D721Med (cell line): ENCODE results near the gene ADAM10.
A peak's percentile ranks its signal among the peaks of the same experiment; 100 is the strongest.
"Not testable (repeated sequence)": the region's sequence is repeated elsewhere in the genome, so short reads cannot be mapped to it uniquely, and the experiment has no call there.

ENCODE experiments used
- DNase-seq: peaks from one replicate; pipeline ENCODE4 v3.0.0; 2011; ENCODE audit warnings: low spot score; ENCODE audit not compliant: insufficient read length
- FAIRE-seq: peaks from 2 replicates; lab custom pipeline; 2011; peaks lifted over from hg19 to GRCh38; lab: Jason Lieb, UNC
- TF ChIP-seq, protein P1 (sequence below): IDR thresholded peaks from 2 replicates; pipeline ENCODE4 v1.5.1; 2012; ENCODE audit warnings: mild to moderate bottlenecking, control low read depth; ENCODE audit not compliant: insufficient read depth; ENCODE audit errors: missing control alignments

The ADAM10 gene

GRCh38 chr15:58777107-58777506, 27.6 kb upstream of the ADAM10 start:
- TF ChIP-seq, protein P1, sequence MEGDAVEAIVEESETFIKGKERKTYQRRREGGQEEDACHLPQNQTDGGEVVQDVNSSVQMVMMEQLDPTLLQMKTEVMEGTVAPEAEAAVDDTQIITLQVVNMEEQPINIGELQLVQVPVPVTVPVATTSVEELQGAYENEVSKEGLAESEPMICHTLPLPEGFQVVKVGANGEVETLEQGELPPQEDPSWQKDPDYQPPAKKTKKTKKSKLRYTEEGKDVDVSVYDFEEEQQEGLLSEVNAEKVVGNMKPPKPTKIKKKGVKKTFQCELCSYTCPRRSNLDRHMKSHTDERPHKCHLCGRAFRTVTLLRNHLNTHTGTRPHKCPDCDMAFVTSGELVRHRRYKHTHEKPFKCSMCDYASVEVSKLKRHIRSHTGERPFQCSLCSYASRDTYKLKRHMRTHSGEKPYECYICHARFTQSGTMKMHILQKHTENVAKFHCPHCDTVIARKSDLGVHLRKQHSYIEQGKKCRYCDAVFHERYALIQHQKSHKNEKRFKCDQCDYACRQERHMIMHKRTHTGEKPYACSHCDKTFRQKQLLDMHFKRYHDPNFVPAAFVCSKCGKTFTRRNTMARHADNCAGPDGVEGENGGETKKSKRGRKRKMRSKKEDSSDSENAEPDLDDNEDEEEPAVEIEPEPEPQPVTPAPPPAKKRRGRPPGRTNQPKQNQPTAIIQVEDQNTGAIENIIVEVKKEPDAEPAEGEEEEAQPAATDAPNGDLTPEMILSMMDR = no peak
- DNase-seq (no peak), FAIRE-seq (no peak)

GRCh38 chr15:58775402-58775801, 25.9 kb upstream of the ADAM10 start:
- DNase-seq = no peak
- TF ChIP-seq, protein P1 = no peak
- no peak for FAIRE-seq

GRCh38 chr15:58773024-58773423, 23.5 kb upstream of the ADAM10 start:
- no peak for DNase-seq
- FAIRE-seq = no peak
- TF ChIP-seq, protein P1 = no peak

- no peak for FAIRE-seq
- TF ChIP-seq, protein P1 = no peak
Observed at GRCh38 chr15:58771621-58772250, 22.2 kb upstream of the ADAM10 start.

GRCh38 chr15:58770857-58771620, 21.5 kb upstream of the ADAM10 start, which contains the start of gene MINDY2:
Gene MINDY2, plus strand, starts transcription at chr15:58771302. Its CDS starts 94 bp downstream, at chr15:58771396.
- DNase-seq = peak; percentile 72
- TF ChIP-seq, protein P1 = peak; percentile 30
- FAIRE-seq = no peak

More at GRCh38 chr15:58771621-58772250, 22.2 kb upstream of the ADAM10 start:
- no peak for DNase-seq

GRCh38 chr15:58770519-58770856, 21.0 kb upstream of the ADAM10 start:
- no peak for DNase-seq
- no peak for FAIRE-seq
- TF ChIP-seq, protein P1 = no peak

GRCh38 chr15:58768601-58769004, 19.1 kb upstream of the ADAM10 start:
- FAIRE-seq, DNase-seq: not testable (repeated sequence)
